NCI-H2196 (cell line): ENCODE data around the gene CBLN1.
"Not testable (repeated sequence)": the region's sequence is repeated elsewhere in the genome, so short reads cannot be mapped to it uniquely, and the experiment has no call there.

ENCODE experiments used
- DNase-seq: peaks from one replicate; lab custom pipeline; 2025; ENCODE audit not compliant: unreplicated experiment; lab: John Stamatoyannopoulos, UW

CBLN1 gene

DNA sequence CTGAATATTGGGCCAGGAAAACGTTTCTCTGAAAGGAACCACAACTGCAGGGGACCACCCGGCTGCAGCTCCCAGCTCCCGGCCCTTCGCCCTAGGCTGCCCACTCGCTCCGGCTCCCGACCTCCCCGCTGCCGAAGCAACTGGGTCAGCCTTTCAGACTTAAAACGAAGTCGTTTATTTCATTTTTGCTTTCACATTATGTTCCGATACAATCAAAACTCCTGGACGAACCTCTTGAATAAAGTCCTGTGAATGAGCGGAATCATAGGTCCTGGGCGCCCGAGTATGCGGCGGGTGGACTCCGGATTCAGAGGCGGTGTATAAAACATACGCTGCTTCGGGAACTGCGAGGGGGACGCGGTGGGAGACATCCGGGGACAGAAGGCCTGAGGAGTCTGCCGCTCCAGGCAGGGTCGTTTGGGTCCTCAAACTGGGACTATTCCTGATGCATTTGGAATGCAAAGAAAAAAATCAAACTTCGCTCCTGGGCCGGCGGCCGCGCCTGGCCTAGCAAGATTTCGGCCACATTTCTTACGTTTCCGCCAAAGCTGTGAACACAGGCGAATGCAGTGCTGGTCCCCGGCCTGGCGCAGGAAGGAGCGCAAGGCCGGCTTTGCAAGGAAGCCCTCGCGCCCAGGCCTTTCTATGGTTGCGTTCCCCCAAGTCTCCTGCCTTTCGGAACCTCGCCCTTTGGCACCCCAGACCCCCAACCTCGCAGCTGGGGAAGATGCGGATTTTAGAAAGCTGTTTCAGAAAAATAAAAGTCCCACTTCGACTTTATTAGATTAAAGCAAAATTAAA, 3.7 kb downstream of the CBLN1 start:
- DNase-seq: no peak

DNA sequence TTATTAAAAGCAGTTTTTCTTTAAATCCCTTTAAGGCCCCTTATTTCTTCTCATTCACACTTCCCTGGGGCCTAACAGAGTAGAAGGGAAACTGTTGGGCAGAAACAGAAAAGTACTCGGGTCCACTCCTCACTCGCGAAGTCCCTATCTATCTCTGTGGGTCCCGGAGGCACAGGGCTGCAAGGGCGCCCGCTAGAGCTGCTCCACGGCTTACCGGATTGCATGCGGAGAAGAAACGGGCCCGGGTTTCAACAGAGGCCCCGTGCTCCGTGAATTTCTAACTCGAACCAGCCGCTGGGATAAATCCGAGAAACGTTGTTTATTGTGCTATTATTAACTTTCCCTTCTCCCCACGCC, 4.3 kb downstream of the CBLN1 start:
- no peak for DNase-seq

DNA sequence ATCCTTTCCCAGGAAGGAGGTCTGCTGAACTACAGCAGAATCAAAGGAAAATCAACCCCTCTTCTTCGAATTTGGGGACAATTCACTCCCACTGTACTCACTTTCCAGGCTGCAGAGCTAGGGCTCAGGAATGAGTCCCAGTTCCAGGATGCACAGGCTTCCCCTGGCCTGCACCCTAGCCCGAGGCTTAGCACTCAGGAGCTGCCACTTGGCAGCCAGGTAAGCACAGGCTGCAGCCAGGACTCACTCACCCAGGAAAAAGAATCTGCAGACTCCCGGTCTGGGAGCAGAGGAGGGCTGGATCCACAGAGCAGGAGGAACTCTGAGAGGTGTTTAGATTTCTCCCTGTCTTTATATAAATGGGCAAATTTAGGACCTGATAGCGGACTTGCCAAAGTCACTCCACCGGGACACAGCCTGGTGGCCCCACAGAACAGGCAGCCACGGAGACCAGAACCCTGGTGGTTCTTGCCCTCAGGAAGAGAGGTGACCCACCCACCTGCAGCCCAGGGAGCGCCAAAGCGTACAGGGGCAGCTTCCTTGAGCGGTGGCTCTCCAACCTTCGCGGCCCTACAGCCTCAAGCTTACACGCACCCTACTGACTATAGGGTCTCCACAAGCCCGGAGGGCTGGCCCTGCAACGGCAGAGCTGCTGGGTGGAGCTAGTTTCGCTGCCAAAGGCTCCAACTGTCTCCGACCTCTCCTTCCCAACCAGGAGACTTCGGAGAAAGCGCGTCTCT, 4.8 kb downstream of the CBLN1 start:
- no peak for DNase-seq

DNA sequence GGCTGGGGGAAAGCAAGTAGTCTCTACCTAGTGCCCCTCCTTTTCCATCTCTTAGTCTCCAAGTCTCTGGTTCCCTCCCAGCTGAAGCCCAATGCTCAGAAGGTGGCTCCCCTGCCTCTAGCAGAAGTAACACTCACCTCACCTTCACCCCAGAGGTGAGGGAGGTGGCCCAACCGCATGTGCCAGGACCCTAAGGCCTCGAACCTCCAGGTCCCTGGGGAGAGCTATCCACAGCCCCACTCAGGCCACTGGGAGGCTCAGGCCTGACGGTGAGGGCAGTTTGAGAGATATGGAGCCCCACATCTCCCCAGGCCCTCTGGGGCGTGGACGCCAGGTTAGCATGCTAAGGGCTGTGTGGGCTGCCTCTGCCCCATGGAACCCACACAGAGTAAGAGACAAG, 5.8 kb downstream of the CBLN1 start:
- no peak for DNase-seq

DNA sequence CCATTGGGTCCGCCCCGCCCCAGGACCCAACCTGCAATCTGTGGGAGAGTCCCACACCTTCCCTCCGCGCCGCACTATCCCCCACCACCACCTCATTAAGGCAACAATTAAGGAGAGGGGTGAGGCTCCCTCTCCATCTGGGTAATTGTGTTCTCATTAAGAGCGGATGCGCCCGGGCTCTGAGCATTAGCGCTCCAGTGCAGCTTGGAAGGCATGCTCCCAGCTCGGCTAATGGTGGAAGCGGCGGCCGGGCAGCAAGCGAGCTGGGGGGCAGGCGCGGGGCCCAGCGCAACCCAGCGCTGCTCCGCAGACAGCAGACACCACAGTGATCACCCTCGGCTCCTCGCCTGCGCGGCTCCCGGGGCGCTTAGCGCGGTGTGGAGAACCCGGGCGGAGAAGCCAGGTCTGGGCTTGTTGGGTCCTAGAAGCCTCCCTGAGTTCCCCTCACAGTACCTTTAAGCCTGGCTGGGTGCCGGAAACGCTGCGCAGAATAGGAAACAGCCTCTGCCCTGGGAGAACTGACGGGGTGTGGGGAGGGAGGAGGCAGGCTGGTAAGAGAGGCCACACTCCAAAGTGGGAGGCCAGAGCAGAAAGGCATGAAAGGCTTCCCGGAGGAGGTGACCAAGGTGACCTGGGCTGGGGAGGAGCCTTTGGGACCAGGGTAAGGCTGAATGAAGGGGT, 6.4 kb downstream of the CBLN1 start:
- DNase-seq: no peak

DNA sequence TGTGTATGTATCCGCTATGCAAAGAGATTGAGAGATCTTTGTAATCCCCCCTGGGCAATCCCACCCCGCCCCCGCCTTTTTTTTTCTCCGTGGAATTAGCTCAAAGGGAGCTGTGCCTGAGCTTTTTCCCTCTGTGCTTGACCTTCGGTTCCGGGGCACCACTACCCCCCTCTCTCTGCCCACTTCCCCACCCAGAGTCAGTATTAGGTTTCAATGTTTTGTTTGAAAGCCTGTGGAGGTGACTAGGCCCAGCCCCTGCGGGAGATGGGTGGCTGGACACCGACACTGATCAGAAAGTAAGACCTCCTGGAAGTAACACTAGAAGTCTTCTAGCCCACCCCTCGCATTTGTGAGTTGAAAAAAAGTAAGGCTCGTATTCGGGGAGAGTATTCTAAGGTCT, 7.0 kb downstream of the CBLN1 start:
- DNase-seq: no peak

DNA sequence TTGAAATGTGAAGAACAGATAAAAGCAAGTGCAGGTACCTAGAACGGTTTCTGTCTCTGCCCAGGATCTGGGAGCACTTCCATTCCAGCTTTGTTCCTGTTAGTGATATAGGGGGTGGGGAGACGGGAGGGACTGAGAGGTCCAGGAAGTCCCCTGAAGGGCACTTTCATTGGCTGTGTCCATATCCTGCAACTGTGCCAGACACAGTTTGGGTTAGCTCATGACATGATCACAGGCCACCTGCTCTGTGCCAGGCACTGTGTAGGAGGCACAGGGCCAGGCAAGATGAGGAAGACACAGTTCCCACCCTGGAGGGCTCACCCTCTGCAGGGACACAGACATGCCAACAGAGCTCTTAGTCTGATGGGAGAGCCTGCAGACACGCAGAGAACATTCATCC, 7.9 kb downstream of the CBLN1 start:
- no peak for DNase-seq

DNA sequence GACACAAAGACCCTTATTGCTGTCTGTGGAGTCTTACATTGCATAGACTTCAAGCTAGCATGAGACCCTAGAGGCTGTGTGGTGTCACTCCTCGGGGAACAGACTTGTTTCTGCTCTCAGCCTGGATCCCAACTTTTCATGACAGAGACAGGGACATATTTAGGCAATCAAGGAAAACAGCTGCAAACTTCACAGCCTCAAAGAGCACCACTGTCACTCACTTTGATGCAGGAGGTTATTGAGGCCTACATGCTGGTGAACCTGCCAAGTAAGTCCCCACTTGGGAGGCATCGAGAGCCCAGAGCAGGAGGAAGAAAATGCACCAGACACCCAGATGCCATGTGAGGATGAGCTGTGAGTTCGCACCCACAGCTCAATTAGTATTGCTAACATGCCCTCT, 10.3 kb downstream of the CBLN1 start:
- no peak for DNase-seq

DNA sequence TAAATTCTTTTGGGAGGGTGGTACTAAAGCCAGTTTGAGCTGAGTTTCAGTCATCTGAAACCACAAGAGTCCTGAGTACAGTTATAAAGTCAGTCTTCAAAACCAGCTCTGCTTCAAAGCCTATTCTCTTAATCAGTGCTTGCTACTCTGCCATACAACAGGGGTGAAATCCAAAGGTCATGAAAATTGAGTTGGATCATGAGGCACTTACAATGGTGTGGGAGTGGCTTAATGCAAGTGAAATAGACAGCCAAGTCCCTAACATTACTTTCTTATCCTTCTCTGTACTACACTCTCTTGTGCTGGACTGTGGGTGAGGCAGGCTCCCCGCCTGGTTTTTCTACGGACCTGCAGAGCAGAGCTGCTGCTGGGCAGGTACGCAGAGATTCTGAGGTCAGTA, 12.4 kb downstream of the CBLN1 start:
- no peak for DNase-seq

DNA sequence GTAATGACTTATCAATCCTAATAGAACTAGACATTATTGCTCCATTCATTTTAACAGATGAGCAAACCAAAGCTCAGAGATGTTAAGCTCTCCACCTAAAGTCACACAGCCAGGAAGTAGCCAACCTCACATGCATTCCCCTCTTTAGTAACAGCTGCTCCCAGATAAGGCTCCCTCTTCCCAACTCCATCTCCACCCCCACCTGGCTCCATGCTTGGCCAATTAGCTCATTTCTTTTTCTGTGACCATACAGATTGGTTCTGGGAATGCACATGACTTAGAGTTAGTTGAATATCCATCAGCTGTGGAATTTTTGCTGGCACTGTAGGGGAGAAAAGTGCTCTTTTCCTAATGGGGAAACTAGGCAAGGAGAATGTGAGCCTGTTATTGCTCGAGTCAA, 13.0 kb downstream of the CBLN1 start:
- DNase-seq: no peak

DNA sequence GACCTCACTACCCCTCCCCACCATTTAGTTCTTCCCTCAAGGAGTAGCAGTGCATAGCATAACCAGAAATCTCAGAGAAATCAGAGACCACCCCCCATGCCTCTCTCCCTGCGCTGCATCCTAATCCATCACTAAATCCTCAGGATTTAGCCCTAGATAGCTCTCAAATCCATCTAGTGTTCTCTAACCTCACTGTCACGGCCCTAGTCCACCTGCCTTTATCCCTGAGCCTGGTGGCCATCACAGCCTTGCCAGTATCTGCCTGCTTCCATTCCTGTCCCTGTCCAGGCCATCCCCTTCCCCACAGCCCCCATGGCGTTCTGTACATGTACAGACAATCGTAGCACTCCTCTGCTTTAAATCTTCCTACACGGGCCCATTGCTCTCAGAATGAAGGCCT, 19.1 kb downstream of the CBLN1 start:
- no peak for DNase-seq

DNA sequence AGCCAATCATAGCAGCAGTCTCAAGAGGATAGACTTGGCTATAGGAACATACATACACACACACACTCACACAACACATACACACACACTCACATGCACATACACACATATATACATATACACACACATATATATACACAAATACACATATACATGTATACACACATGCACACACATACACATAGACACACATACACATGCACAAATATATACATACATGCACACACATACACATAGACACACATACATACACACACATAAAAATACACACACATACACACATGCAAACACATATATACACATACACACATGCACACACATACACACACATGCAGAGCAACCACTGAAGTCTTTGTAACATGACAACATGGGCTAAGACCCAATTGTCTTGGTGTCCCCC, 19.7 kb downstream of the CBLN1 start:
- no peak for DNase-seq

DNA sequence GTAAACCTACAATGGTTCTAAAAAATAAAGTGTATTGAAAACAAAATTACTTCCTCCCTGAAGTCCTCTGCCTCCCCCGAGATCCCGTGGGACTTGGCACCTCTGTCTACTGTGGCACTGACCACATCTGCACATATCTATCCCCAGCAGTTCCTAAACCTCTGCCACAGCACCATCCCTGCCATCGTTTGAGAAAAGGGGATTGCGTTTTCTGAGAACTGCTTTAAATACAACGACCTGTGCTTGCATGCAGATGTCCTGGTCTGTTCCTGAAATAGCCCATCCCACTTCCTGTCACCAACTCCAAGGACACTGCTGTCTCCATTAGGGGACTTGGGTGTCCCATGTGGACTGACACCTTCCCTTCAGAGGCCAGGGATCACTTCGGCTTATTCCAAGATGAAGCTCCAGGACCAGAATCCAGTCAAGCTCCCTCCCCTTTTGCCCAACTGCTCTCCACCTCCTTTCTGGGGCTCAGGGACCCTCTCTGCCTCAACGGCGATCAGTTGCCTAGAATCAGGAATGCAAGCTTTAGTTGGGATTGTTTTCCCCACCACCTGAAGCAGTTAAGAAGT, 20.6 kb downstream of the CBLN1 start:
- DNase-seq: no peak

DNA sequence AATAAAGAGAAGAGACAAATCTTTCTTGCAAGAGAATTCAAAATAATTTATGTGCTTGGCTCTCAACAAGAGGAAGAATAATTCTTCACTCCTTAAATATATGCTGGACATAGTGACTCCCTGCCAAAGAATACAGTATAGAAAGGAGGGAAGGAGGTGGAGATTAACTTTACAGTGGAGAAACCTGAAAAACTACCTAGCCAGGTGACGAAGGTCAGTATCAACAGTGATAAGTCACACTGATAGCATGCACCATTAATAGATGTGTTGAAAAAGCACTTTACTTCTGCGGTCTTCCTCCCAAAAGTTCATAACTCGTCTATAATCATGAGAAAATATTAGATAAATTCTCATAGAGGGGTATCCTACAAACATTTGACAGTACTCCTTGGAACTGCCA, 21.4 kb downstream of the CBLN1 start:
- no peak for DNase-seq

DNA sequence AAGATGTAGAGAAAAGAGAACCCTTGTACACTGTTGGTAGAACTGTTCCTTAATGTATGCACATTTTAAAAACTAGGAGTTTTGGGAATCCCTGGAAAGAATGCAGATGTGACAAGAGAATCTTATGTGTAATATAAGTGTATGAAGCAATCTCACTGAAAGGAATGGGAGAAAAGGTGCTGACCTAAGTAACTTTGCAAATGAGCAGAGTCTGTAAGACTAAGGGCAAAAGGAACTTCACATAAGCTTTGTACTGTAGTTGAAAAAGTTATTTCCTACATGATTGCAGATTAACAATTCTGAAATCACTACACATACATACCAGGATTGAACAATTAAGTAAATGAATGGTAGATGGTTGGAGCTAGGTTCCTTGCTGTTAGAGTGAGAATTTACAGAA, 22.3 kb downstream of the CBLN1 start:
- no peak for DNase-seq

DNA sequence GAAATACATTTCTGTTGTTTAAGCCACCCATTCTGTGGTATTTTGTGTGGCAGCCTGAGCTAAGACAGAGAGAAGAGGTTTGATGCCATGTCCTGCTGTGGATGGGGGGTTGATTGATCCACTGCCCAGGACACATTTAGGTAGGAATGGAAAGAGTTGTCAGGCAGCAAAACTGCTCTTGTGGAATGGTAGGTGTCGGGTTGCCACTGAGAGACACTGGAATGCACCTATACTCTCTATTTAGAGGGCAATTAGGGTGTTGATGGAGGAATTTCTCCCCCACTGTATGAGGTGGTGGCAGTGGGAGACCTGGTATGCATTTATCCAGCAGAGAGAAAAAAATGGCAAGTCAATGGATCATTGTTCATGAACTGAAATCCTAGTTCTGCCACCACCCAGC, 30.9 kb downstream of the CBLN1 start:
- DNase-seq: no peak

DNA sequence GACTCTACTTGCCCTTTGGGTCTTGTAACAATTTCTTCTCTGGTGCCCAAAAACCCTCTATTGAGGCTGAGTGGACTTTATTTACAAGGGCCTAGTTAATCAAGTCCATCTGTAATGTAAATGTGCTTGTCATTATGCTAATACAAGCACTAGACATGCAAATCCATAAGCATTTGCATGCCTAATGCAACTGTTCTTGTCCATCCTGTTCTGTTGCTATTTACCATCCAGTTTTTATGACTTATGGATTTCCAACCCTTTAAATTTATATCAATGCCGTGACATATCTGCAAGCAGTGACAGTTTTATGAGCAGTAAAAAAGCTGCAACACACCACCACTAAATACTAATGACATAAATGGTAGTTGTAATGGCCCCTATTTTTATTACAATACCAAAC, 33.4 kb downstream of the CBLN1 start:
- no peak for DNase-seq

DNA sequence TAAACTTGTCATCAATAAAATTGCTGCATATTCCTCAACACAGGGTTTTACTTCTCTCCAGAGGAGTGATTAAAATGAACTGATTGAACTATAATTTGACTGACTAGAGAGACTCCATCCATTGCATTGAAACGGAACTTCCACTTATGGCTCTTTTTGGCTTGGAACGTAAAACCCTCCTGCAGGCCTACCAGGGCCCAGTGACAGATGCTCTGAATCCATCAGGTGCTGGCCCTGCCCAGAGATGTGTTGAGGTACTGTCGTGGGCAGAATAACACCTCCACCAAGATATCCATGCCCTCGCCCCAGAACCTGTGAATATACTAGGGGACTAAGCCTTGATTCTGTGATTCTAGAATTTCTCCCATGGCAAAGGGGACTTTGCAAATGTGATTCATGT, 45.4 kb downstream of the CBLN1 start:
- no peak for DNase-seq

DNA sequence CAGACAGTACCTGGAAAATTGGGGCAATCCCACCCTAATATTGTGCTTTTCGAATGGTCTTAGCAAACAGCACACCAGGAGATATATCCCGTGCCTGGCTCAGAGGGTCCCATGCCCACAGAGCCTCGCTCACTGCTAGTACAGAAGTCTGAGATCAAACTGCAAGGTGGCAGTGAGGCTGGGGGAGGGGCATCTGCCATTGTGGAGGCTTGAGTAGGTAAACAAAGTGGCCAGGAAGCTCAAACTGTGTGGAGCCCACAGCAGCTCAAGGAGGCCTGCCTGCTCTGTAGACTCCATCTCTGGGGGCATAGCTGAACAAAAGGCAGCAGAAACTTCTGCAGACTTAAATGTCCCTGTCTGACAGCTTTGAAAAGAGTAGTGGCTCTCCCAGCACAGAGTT, 53.3 kb downstream of the CBLN1 start:
- DNase-seq: not testable (repeated sequence)
